Right lobe of liver (tissue), 6 donors: Measurements from ENCODE around the gene MCL1. TPM values are rescaled to one million over a fixed set of nuclear protein-coding genes. Genes with fewer than 3 reads are reported as not detected.
"Not testable (repeated sequence)": the region's sequence is repeated elsewhere in the genome, so short reads cannot be mapped to it uniquely, and the experiment has no call there.

ENCODE experiments used
- ATAC-seq, 4 donors: fragments of 200-7000 bp; cut with Tn5 transposase; one replicate each; pipeline ENCODE4 v1.9.1; 2020; ENCODE audit warnings: mild to moderate bottlenecking in 4 of 4, moderate library complexity in 4 of 4
- DNase-seq, 3 donors: peaks; one replicate each; pipeline ENCODE4 v3.0.0-alpha.2; 2020
- H3K27ac ChIP-seq, 3 donors: fragments of 200-600 bp; one replicate each; pipeline ENCODE4 v1.8.0; 2022
- H3K27me3 ChIP-seq, 2 donors: fragments of 200-600 bp; one replicate each; pipeline ENCODE4 v1.8.0; 2022
- H3K36me3 ChIP-seq, 4 donors: fragments of 200-600 bp; sonication (generic) in 1 of 4; one replicate each; pipeline versions ENCODE4 v1.5.1 to v1.8.0; 2017 to 2022; ENCODE audit warnings: control low read depth in 1 of 4
- H3K4me1 ChIP-seq, 4 donors: fragments of 200-600 bp; sonication (generic) in 1 of 4; one replicate each; pipeline versions ENCODE4 v1.5.1 to v1.8.0; 2017 to 2022; ENCODE audit warnings: control low read depth in 1 of 4
- H3K4me3 ChIP-seq, 3 donors: fragments of 200-600 bp; one replicate each; pipeline ENCODE4 v1.8.0; 2022
- H3K9me3 ChIP-seq, 4 donors: fragments of 200-600 bp; sonication (generic) in 1 of 4; one replicate each; pipeline versions ENCODE4 v1.5.1 to v1.8.0; 2017 to 2022; ENCODE audit warnings: control low read depth in 1 of 4
- POLR2A ChIP-seq: fragments of 450-650 bp; IDR thresholded peaks from one replicate; pipeline ENCODE4 v1.6.1; 2017; ENCODE audit warnings: antibody characterized with exemption, mild to moderate bottlenecking
- WGBS: methylation state at CpG from one replicate; pipeline ENCODE4 v1.1.6; 2018; ENCODE audit warnings: low coverage, low lambda C conversion rate; ENCODE audit not compliant: insufficient coverage; ENCODE audit errors: missing lambda C conversion rate; 5-methylcytosine and 5-hydroxymethylcytosine counted together
- intact Hi-C, 2 donors: fragments of 100-400 bp; cut with DNase I; formaldehyde crosslinking; loops; one replicate each; pipeline versions ENCODE4 v1.11.2 to v1.14.1; 2022
- total RNA-seq, 6 experiments: library from RNA; depleted of rRNA in 2 of 6; stranded (reverse); fragments of >200 nt in 2 of 6; fragmentation: NEBNext Ultra II Directional in 3 of 6; extraction: Animal tissue kit (Norgen Biotek cat#: 25700) in 3 of 6; gene quantifications; one replicate each; pipeline versions ENCODE4 v1.1.0 to v1.2.4, GENCODE V29; 2016 to 2023
- TF ChIP-seq, protein P1 (sequence below), 4 donors: fragments of 200-600 bp in 3 of 4; fragments of 450-650 bp in 1 of 4; IDR thresholded peaks; one replicate each; pipeline versions ENCODE4 v1.5.1 to v1.8.0; 2016 to 2022; ENCODE audit warnings: antibody characterized with exemption in 4 of 4, mild to moderate bottlenecking in 2 of 4
- donor health status: DM: no; HTN: yes; CAD: no.
- donor health status: DM: no; HTN: no; CAD: no.
- donor health status: DM: no; HTN: no; CAD: no.
- donor health status: DM: no; HTN: yes; CAD: no.
- donor health status: DM: no; HTN: yes; CAD: no.

The MCL1 gene
- total RNA-seq, 6 experiments from 2014 or later = 83.6 to 266 (median 158) TPM

DNA sequence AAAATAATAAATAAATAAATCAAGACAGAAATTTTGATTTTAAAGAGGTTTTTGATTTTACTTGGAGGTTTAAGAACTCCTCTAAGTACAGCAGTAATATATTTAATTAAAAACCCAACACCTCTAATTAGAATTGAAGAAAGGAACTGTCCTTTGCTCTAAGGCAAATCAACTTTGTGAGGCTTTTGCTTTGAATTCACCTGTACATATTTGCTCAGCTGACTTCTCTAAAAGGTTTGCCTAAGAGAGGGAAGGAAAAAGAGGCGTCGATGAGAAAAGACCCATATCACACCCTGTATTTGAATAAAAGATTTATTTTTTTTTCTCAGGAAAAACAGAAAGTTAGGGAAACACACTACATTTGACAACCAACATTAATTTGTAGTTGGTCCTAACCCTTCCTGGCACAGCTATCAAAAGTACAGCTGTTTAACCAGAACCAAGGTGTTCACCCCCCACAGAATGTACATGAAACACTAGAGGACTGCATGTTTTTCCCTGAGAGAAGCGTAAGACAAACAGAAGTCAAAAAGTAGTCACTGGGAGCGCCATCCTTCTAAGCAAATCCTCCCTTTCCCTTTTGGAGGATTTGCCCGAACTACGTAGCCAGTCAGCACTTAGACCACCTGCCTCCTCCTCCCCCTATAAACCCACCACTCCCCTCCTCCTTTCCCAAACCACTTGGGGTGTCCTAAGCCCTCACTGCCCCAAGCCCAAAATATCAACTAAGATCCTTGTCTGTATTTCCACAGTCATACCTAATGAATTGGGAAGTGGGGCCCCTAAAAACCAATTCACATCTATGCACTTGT, 4.9 kb downstream of the MCL1 start:
- intact Hi-C loops = loop anchor here (5.0 kb wide), 2 partner anchors 38 to 48 kb away; no protein-coding TSS in a partner anchor
- TF ChIP-seq POLR2A = peak; percentile 68
- TF ChIP-seq, protein P1, sequence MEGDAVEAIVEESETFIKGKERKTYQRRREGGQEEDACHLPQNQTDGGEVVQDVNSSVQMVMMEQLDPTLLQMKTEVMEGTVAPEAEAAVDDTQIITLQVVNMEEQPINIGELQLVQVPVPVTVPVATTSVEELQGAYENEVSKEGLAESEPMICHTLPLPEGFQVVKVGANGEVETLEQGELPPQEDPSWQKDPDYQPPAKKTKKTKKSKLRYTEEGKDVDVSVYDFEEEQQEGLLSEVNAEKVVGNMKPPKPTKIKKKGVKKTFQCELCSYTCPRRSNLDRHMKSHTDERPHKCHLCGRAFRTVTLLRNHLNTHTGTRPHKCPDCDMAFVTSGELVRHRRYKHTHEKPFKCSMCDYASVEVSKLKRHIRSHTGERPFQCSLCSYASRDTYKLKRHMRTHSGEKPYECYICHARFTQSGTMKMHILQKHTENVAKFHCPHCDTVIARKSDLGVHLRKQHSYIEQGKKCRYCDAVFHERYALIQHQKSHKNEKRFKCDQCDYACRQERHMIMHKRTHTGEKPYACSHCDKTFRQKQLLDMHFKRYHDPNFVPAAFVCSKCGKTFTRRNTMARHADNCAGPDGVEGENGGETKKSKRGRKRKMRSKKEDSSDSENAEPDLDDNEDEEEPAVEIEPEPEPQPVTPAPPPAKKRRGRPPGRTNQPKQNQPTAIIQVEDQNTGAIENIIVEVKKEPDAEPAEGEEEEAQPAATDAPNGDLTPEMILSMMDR (IDR thresholded peaks at IDR 0.05) = no peak
- peaks cover 0 to 49% (median 20%) of the 10 kb centered on the region in 4 donors for H3K4me1 ChIP-seq
- ATAC-seq (no peak), DNase-seq (no peak)
- peak overlapping the region; percentile 61 to 99 (median 63) for H3K4me3 ChIP-seq
- no peaks in the 10 kb centered on the region for H3K27me3 ChIP-seq
- 23% methylated on average over 6 of the region's 6 CpGs for whole genome bisulfite sequencing
- H3K9me3 ChIP-seq = no peaks in the 10 kb centered on the region
- H3K27ac ChIP-seq = peak overlapping the region; percentile 96 to 99 (median 99)
- peaks cover 22 to 55% (median 43%) of the 10 kb centered on the region in 4 donors for H3K36me3 ChIP-seq

DNA sequence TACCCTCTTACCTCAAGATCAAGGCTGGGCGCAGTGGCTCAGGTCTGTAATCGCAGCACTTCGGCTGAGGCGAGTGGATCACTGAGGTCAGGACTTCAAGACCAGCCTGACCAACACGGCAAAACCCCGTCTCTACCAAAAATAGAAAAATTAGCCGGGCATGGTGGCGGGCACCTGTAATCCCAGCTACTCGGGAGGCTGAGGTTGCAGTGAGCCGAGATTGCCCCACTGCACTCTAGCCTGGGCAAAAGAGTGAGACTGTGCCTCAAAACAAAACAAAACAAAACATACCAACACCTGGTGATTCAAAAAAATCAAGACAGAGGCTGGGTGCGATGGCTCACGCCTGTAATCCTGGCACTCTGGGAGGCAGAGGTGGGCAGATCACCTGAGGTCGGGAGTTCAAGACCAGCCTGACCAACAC, 5.8 kb downstream of the MCL1 start:
- not testable (repeated sequence) for ATAC-seq
- TF ChIP-seq POLR2A = peak; percentile 76
- H3K4me1 ChIP-seq = peaks cover 0 to 57% (median 24%) of the 10 kb centered on the region in 4 donors

DNA sequence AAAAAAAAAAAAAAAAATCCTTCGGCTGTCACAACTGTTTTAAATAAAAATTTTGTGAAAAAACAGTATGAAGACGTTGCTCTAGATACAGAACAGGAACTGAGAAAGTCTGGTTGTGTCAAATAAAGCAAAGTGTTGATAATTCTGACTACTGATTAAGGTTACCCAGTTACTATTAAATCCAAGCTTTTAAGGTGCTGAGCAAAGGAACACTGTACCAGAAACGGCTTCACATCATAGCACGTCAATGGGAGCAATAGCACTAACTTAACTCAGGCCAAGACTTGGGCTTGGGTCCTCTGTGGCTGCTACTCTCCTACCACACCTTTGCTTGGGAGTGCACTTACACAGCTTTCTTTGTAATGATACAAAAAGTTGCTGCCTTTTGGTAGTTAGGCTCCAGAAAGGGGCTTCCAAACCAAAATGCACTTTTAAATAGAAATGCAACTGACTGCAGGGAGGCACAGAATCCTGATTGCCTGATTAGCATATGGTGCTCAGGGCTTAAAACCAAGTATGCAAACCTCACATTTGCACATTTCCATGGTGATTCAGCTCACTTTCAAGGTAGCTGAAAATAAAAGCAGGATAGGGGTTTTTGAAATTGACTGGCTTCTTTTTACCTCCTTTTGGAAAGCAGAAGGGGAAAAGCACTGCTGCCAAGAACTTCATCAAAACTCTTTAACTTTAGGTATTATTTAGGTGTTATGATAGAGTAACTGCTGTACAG, 6.3 kb downstream of the MCL1 start:
- DNase-seq (no peak), ATAC-seq (no peak)
- H3K9me3 ChIP-seq = no peaks in the 10 kb centered on the region
- no peak overlapping the region for H3K4me3 ChIP-seq
- H3K27me3 ChIP-seq = no peaks in the 10 kb centered on the region
- TF ChIP-seq, protein P1 (IDR thresholded peaks at IDR 0.05) = no peak
- peak; percentile 68 for TF ChIP-seq POLR2A
- 33% methylated on average over 4 of the region's 4 CpGs for WGBS
- intact Hi-C loops = loop anchor here in 1 of 2 donors (5.0 kb wide), 1 partner anchor 49 kb away; no protein-coding TSS in a partner anchor
- peaks cover 0 to 63% (median 28%) of the 10 kb centered on the region in 4 donors for H3K4me1 ChIP-seq
- H3K36me3 ChIP-seq = peaks cover 22 to 55% (median 39%) of the 10 kb centered on the region in 4 donors
- peak overlapping the region; percentile 96 to 99 (median 99) for H3K27ac ChIP-seq

More for the DNA sequence above, 5.8 kb downstream of the MCL1 start:
- not testable (repeated sequence) for DNase-seq, H3K27me3 ChIP-seq, H3K9me3 ChIP-seq, H3K4me3 ChIP-seq
- Histone ChIP-seq H3K36me3 (peaks cover 22 to 55% (median 41%) of the 10 kb centered on the region in 4 donors), H3K27ac (peak overlapping the region; percentile 96 to 99 (median 99))
- intact Hi-C loops = loop anchor here in 1 of 2 donors (5.0 kb wide), 1 partner anchor 49 kb away; no protein-coding TSS in a partner anchor
- 73% methylated on average over 10 of the region's 13 CpGs for WGBS

DNA sequence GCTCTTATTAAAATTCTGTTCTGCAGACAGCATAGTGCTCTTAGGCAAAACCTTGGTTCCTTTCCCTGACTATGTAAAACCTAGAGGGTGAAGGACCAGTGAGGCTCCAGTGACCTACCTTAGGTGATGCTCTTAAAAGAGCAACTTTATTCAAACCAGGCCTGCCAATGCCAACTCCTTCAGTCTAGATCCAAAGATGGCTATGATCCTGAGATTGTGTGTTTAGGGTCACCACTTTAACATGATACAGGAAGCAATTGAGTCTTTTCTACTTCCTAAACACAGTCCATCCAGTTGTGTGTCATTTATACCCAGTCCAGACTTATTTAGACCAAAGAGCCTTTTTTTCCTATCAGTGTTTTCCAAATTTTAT, 10.8 kb downstream of the MCL1 start:
- Histone ChIP-seq H3K27ac (peak overlapping the region; percentile 87 to 99 (median 94)), H3K9me3 (no peaks in the 10 kb centered on the region), H3K27me3 (no peaks in the 10 kb centered on the region), H3K36me3 (peaks cover 7 to 16% (median 10%) of the 10 kb centered on the region in 4 donors), H3K4me3 (peak overlapping the region in 1 of 3 donors; percentile 14), H3K4me1 (peaks cover 0 to 88% (median 36%) of the 10 kb centered on the region in 4 donors)
- intact Hi-C loops = no loop called here
- TF ChIP-seq, protein P1 (IDR thresholded peaks at IDR 0.05) = no peak
- TF ChIP-seq POLR2A = no peak
- no peak for DNase-seq
- ATAC-seq = peak in 3 of 4 donors; percentile 1 to 13 (median 2)
